Astrocyte (in vitro differentiated cells and primary cell): ENCODE results near the gene TANGO2. TPM values are rescaled to one million over a fixed set of nuclear protein-coding genes. Genes with fewer than 3 reads are reported as not detected.

Source experiments
- DNase-seq: peaks from one replicate; pipeline ENCODE4 v3.0.0-alpha.2; 2010; ENCODE audit warnings: low read depth
- FAIRE-seq: peaks from 2 replicates; lab custom pipeline; 2011; peaks lifted over from hg19 to GRCh38; lab: Jason Lieb, UNC
- H2AFZ ChIP-seq: 2 replicates; pipeline ENCODE4 v1.6.0; 2012; ENCODE audit warnings: low read depth, low read length, inconsistent platforms
- H3K27ac ChIP-seq: 2 replicates; pipeline ENCODE4 v1.5.1; 2011; ENCODE audit warnings: low read depth, low read length, inconsistent platforms
- H3K27me3 ChIP-seq: 2 replicates; pipeline ENCODE4 v1.6.0; 2011; ENCODE audit warnings: low read length, inconsistent platforms; ENCODE audit not compliant: insufficient read depth
- H3K36me3 ChIP-seq: 2 replicates; pipeline ENCODE4 v1.5.1; 2011; ENCODE audit warnings: low read length, inconsistent platforms; ENCODE audit not compliant: insufficient read depth
- H3K4me1 ChIP-seq: 2 replicates; pipeline ENCODE4 v1.5.1; 2011; ENCODE audit warnings: low read length, inconsistent platforms; ENCODE audit not compliant: insufficient read depth
- H3K4me2 ChIP-seq: 2 replicates; pipeline ENCODE4 v1.6.0; 2012; ENCODE audit warnings: low read length, inconsistent platforms
- H3K4me3 ChIP-seq: 2 replicates; pipeline ENCODE4 v1.5.1; 2011; ENCODE audit warnings: low read depth, mild to moderate bottlenecking, low read length, inconsistent platforms; ENCODE audit not compliant: insufficient read depth
- H3K79me2 ChIP-seq: 2 replicates; pipeline ENCODE4 v1.6.0; 2012; ENCODE audit warnings: mild to moderate bottlenecking, low read length, inconsistent platforms; ENCODE audit not compliant: insufficient read depth
- H3K9ac ChIP-seq: 2 replicates; pipeline ENCODE4 v1.6.0; 2012; ENCODE audit warnings: mild to moderate bottlenecking, low read length, inconsistent platforms
- H3K9me3 ChIP-seq: 2 replicates; pipeline ENCODE4 v1.5.1; 2012; ENCODE audit warnings: low read depth, mild to moderate bottlenecking, low read length, inconsistent platforms; ENCODE audit not compliant: insufficient read depth
- H4K20me1 ChIP-seq: 2 replicates; pipeline ENCODE4 v1.6.0; 2012; ENCODE audit warnings: low read length, inconsistent platforms; ENCODE audit not compliant: insufficient read depth
- H3K27ac Mint-ChIP-seq: one replicate; pipeline ENCODE4 v1.8.0; 2021; ENCODE audit warnings: mild to moderate bottlenecking, mixed read lengths; ENCODE audit not compliant: unreplicated experiment
- H3K27me3 Mint-ChIP-seq: one replicate; pipeline ENCODE4 v1.8.0; 2021; ENCODE audit warnings: low read depth, mixed read lengths; ENCODE audit not compliant: unreplicated experiment
- H3K36me3 Mint-ChIP-seq: one replicate; pipeline ENCODE4 v1.8.0; 2021; ENCODE audit warnings: low read depth, mixed read lengths; ENCODE audit not compliant: unreplicated experiment
- H3K4me1 Mint-ChIP-seq: one replicate; pipeline ENCODE4 v1.8.0; 2021; ENCODE audit warnings: low read depth, mixed read lengths; ENCODE audit not compliant: unreplicated experiment
- H3K4me3 Mint-ChIP-seq: one replicate; pipeline ENCODE4 v1.8.0; 2021; ENCODE audit warnings: mild to moderate bottlenecking, moderate library complexity, mixed read lengths; ENCODE audit not compliant: unreplicated experiment
- H3K9me3 Mint-ChIP-seq: one replicate; pipeline ENCODE4 v1.8.0; 2021; ENCODE audit warnings: mild to moderate bottlenecking, mixed read lengths; ENCODE audit not compliant: unreplicated experiment
- CTCF ChIP-seq: IDR thresholded peaks from 2 replicates; pipeline ENCODE4 v1.5.1; 2011; ENCODE audit warnings: low read depth, mild to moderate bottlenecking, inconsistent platforms, low read length, moderate library complexity; ENCODE audit not compliant: insufficient read depth
- EZH2 ChIP-seq: IDR thresholded peaks from 2 replicates; pipeline ENCODE4 v1.6.1; 2012; ENCODE audit warnings: mild to moderate bottlenecking, low read length, inconsistent platforms; ENCODE audit not compliant: insufficient read depth
- total RNA-seq: library from RNA; stranded (reverse); gene quantifications from 2 replicates; pipeline ENCODE4 v1.2.1, GENCODE V29; 2021

TANGO2 gene
- total RNA-seq, 1 donor from 2014 or later, result 28.0 TPM

DNA sequence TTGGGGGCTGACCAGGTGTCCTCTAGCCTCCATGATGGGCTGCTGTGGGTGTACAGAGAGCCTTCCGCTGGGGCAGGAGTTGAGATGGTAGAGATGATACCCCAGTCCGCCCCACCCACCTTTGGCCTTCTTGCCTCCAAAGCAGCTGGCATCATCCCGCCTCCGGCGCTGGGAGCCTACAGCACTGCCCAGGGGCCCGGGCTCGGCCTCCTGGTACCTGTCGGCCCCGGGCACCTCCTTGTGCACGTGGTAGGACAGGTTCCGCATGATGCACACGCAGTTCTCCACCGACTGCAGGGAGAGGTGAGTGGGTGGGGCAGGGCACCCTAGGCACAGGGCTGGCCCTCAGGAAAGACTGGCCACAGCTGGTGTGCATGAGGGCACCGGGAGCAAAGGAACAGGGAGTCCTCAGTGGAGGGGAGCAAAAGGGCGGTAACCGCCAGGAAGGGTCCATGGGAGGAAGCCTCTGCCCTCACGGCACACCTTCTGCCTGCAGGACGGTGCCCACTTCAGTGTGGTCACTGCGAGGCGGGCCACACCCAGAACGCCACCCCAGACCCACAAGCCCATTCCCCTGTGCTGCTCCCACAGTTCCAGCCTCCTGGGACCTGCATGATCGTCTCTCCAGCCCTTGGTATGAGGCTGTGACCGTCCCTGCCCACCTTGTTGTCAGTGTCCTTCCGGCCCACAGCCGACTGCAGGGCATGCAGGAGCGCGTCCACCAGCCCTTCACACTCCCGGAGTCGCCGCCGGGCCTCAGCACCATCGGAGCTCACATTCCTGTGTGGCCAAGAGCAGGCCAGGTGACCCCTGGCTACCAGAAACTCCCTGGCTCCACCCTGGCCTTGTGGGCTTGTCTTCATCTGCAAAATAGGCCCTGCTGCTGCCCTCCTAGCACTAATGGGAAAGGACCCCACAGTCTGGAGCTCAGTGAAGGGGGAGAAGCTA is 43.3 kb upstream of the TANGO2 start:
- no peak for TF ChIP-seq EZH2
- TF ChIP-seq CTCF, result no peak
- H3K36me3 ChIP-seq, result no peaks in the 10 kb centered on the region
- H3K9me3 ChIP-seq, result no peaks in the 10 kb centered on the region
- Mint-ChIP-seq H3K4me1 (peaks cover 3% of the 10 kb centered on the region), H3K9me3 (no peaks in the 10 kb centered on the region), H3K27me3 (no peaks in the 10 kb centered on the region), H3K4me3 (no peak overlapping the region), H3K27ac (no peak overlapping the region), H3K36me3 (peaks cover 2% of the 10 kb centered on the region)
- FAIRE-seq, result no peak
- no peak overlapping the region for H3K4me3 ChIP-seq
- peaks cover 10% of the 10 kb centered on the region for H3K4me1 ChIP-seq
- H3K4me2 ChIP-seq, result no peak overlapping the region
- H3K27ac ChIP-seq, result no peak overlapping the region
- no peaks in the 10 kb centered on the region for H3K79me2 ChIP-seq
- no peak overlapping the region for H3K9ac ChIP-seq
- peaks cover 18% of the 10 kb centered on the region for H4K20me1 ChIP-seq
- H2AFZ ChIP-seq, result no peak overlapping the region
- no peaks in the 10 kb centered on the region for H3K27me3 ChIP-seq
- no peak for DNase-seq

DNA sequence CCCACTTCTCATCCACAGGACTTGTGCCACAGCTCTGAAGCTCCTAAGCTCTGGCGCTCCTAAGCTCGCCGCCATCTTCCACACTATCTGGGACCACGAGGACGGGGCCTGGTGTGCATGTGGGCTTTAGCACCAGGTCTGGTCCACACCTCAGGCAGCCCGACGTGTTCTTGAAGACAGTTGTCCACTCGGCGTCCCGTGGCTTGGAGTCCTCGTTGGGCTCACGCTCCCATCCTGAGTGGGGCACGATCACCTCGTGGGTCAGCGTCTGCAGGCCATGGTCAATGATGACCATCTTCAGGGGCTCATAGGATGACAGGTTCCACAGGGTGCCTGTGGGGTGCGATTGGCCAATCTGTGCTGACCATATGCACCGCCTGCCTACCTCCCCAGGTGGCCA is 42.2 kb upstream of the TANGO2 start:
- no peak for FAIRE-seq
- TF ChIP-seq EZH2 (no peak), CTCF (no peak)

More for the DNA sequence above, 42.2 kb upstream of the TANGO2 start:
- Mint-ChIP-seq H3K4me3 (no peak overlapping the region), H3K4me1 (peaks cover 5% of the 10 kb centered on the region), H3K36me3 (peaks cover 2% of the 10 kb centered on the region), H3K9me3 (no peaks in the 10 kb centered on the region), H3K27ac (no peak overlapping the region), H3K27me3 (no peaks in the 10 kb centered on the region)
- Histone ChIP-seq H3K9me3 (no peaks in the 10 kb centered on the region), H3K4me2 (no peak overlapping the region), H4K20me1 (peaks cover 22% of the 10 kb centered on the region), H3K4me3 (no peak overlapping the region), H3K4me1 (peaks cover 14% of the 10 kb centered on the region), H3K36me3 (no peaks in the 10 kb centered on the region), H3K9ac (no peak overlapping the region), H3K27ac (no peak overlapping the region), H3K27me3 (no peaks in the 10 kb centered on the region), H3K79me2 (peaks cover 4% of the 10 kb centered on the region), H2AFZ (no peak overlapping the region)
- no peak for DNase-seq
